HTERT RPE-1 (cell line): ENCODE data around the gene SCYL2.
"Not testable (repeated sequence)": the region's sequence is repeated elsewhere in the genome, so short reads cannot be mapped to it uniquely, and the experiment has no call there.

Source experiments
- in situ Hi-C: fragments of 300-500 bp; cut with MboI; formaldehyde crosslinking; loops from 4 replicates; pipeline ENCODE4 v1.14.3; 2020; ENCODE audit warnings: low sequenced_read_pairs

Gene SCYL2, protein sequence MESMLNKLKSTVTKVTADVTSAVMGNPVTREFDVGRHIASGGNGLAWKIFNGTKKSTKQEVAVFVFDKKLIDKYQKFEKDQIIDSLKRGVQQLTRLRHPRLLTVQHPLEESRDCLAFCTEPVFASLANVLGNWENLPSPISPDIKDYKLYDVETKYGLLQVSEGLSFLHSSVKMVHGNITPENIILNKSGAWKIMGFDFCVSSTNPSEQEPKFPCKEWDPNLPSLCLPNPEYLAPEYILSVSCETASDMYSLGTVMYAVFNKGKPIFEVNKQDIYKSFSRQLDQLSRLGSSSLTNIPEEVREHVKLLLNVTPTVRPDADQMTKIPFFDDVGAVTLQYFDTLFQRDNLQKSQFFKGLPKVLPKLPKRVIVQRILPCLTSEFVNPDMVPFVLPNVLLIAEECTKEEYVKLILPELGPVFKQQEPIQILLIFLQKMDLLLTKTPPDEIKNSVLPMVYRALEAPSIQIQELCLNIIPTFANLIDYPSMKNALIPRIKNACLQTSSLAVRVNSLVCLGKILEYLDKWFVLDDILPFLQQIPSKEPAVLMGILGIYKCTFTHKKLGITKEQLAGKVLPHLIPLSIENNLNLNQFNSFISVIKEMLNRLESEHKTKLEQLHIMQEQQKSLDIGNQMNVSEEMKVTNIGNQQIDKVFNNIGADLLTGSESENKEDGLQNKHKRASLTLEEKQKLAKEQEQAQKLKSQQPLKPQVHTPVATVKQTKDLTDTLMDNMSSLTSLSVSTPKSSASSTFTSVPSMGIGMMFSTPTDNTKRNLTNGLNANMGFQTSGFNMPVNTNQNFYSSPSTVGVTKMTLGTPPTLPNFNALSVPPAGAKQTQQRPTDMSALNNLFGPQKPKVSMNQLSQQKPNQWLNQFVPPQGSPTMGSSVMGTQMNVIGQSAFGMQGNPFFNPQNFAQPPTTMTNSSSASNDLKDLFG

DNA sequence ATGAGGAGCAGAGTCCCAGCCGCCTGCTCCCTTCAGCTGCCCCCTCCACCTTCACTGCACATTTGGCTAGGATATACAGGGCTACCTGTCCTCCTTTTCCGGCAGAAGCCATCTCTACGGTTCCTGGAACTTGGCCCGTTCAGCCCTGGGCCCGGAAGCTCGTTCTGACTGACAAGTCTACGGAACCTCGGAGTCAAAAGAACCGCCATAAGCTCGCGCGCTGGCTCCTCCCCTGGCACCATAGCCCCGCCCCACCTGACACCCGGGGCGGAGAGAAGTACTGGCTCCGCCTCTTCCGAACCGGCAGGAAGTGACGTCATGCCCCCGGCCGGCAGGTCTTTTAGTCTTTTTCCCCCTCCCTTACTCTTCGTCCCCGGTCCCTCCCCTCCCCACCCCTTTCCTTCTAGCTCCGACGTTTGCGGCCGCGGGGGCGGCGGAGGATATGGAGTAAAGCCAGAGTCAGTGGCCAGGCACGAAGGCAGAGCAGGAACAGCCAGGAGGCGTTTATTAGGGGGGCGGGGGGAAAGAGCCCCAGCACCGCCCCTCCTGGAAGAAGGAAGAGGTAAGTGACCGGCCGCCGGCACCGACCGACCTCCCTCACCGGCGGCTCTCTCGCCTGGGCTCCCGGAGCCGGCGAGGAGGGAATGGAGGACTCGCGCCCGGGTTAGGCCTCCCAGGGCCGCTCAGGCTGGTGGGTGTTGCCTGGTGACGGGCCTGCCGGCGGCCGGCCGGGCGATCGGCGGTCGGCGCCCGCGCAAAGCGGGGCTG is at the start of gene SCYL2, which contains the start of gene DEPDC4:
Gene SCYL2, plus strand, starts transcription at position 343 of the 768 bp plus-strand sequence. CDS start 15,794 bp downstream, outside the sequence.
Gene DEPDC4, minus strand, starts transcription at position 245 of the 768 bp plus-strand sequence. Its CDS starts 3 bp downstream, at position 242.
- in situ Hi-C loops = no loop called here

DNA sequence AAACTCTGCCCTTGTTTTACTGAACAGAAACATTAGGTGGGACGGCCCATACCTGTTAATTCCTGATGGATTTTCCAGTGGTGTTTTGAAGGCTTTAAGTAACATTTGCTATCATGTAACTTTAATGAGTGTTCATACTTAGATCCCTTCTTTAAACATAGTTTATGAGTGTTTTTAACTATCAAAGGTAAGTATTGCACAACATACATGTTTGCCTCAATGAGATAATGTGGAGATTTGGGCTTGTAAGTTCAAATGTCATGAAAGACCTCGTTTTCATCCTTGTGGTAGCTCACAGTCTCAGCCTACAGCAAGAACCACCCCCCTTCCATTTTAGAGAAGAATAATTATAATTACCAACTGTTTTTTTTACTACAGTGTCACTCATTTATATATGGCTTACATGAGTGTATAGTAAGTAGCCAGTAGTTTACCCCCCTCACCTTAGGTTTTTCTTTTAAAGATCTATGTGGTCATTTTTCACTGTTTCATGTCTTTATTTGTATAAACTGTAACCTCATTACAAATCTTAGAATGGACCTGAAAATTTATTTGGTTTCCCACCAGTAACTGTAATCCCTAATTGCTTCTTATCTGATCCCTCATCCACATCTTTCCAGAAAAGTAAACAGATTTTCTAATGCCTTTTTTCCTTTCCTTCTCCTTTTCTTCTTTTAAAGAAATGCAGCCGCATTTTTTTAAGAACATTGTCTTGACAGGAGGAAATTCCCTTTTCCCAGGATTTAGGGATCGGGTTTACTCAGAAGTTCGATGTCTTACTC is 47.5 kb upstream of the SCYL2 start:
- in situ Hi-C loops = no loop called here

DNA sequence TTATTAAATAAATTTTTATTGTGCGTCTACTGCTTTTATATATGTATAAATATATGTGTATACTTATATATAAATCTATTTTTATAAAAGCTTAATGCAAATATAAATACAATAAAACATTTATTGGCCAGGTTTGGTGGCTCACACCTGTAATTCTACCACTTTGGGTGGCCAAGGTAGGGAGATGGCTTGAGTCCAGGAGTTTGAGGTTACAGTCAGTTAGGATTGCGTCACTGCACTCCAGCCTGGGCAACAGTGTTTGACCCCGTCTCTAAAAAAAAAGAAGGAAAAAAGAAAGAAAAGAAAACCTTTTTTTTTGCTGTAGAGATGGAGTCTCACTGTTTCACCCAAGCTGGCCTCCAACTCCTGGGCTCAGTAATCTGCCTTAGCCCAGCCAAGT is 45.5 kb upstream of the SCYL2 start:
- in situ Hi-C loops = no loop called here

DNA sequence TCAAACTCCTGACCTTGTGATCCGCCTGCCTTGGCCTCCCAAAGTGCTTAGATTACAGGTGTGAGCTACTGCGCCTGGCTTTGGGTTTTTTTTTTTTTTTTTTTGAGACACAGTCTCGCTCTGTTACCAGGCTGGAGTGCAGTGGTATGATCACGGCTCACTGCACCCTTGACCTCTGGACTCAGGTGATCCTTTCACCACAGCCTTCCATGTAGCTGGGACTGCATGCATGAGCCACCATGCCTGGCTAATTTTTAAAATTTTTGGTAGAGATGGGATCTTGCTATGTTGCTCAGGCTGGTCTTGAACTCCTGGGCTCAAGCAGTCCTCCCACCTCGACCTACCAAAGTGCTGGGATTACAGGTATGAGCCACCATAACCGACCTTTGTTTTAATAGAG is 44.8 kb upstream of the SCYL2 start:
- in situ Hi-C loops = not testable (repeated sequence)

DNA sequence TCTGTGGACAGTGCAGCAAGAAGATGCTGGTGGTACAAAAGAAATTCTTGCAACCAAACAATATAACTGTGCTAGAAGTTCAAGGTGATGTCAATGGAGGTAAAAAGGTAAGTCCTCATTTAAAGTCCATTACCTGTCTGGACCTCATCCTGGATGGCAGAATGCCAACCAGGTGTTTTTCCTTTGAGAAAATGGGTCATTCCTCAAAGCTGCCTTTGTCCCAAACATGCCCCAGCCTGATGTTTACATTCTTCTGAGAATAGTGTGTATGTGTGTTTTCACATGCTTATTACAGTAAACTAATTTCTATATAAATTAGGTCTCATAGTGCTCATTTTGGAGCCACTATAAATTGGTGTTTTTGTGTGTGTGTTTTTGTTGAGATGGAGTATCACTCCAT is 41.5 kb upstream of the SCYL2 start:
- in situ Hi-C loops = no loop called here

DNA sequence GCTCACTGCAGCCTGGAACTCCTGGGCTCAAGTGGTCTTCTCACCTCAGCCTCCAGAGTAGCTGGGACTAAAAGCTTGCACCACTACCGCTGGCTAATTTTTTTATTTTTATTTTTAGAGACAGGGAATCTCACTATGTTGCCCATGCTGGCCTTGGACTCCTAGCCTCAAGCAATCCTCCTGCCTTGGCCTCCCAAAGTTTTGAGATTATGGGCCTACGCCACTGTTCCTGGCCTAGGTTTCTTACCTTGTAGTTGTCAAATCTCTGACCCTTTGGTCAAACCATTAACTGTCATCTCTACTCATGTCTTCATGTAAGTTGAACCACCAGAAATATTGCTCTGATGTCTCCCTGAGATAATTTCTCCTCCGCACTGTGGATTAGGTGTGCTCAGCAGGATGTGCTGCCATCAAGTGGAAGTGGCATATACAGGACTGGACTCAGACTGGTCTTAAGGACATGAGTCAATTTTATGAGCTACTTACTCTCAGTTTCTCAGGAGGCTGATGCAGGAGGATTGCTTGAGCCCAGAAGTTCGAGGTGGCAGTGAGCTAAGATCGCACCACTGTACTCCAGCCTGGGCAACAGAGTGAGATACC is 37.8 kb upstream of the SCYL2 start:
- in situ Hi-C loops = no loop called here

DNA sequence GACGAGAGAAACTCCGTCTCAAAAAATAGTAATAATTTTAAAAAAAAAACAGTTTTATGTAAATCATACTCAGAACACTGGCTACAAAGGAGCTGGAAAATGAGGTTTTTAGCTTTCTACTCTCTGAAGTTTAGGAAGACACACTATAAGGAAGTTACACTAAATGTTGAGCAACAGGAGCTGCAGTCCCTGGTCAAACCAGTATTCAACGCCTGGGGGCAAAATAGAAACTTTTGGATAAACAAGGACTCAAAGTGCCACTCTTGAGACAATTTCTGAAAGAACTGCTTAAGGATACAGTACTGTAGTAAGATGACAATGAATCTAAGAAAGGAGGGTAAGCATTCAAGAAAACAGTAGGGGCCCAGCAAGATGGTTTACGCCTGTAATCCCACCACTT is 37.1 kb upstream of the SCYL2 start:
- in situ Hi-C loops = no loop called here

DNA sequence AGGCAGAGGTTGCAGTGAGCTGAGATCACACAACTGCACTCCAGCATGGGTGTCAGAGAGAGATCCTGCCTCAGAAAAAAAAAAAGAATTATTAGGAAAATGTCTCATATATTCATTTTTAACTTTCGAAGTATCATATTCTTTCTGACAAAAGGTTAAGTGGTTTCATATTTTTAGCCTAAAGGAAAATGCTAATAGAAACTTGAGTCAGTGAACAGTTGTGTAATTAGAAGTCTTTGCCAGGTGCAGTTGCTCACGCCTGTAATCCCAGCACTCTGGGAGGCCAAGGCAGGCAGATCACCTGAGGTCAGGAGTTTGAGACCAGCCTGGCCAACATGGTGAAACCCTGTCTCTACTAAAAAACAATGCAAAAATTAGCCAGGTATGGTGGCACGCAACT is 35.1 kb upstream of the SCYL2 start:
- in situ Hi-C loops = not testable (repeated sequence)

DNA sequence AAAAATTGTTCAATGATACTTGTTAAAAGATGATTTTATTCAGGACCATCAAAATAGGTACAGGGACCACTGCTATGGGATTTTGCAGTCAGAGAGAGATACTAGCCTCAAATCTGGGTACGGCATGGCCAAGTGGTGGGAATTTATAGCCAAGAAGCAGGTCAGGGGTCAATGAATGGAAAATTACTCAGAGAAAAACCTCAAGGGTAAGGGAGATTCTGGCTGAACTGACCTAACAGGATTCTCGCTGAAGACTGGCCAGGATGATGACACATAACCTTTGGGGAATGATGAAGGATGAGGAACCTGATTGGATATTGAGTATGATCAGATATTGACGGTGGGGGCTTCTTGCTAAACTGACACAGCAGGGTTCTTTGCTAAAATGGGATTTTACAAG is 32.8 kb upstream of the SCYL2 start:
- in situ Hi-C loops = no loop called here

DNA sequence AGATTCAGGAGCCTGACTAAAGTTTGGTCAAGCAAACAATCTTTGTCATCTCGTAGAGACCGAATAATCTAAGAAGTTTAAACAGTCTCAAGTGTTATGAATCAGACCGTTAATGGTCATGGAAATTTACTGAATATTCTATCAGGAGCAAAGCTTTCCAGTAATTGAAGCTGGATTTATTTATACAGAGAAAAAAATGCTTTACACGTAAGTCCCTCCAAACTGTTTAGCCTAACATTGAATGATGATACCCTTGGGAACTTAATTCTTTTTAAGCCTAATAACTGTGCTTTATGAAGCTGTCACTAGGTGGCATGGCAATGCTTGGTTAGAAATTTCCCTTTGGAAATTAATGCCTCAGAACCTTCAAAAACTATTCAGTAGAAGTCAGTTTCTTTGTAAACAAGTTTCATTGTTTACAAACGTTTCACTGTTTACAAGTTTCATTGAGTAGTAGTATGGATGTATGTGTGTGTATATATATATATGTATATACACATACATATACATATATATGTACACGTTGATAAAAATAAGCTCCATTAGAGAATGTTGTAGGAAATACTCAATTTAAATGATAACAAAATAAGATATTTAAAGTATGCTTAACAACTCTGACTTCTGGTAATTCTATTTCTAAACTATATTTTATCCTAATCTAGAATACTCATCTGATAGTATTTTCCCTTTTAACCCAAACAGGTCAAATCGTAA is 32.2 kb upstream of the SCYL2 start:
- in situ Hi-C loops = no loop called here

DNA sequence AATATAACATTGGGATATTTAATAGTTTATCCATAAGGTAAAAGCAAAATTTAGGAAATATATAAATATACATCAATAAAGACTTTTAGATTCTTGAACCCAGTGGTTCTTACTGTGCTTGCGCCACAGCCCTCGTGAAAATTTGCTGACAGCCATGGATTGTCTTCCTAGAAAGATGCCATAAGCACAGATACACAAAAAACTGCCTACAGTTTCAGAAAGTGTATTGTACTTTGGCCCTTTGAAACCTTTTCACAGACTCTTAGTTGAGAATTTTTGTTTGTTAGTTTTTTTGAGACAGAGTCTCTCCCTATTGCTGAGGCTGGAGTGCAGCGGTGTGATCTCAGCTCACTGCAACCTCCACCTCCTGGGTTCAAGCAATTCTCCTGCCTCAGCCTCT is 28.2 kb upstream of the SCYL2 start:
- in situ Hi-C loops = no loop called here

DNA sequence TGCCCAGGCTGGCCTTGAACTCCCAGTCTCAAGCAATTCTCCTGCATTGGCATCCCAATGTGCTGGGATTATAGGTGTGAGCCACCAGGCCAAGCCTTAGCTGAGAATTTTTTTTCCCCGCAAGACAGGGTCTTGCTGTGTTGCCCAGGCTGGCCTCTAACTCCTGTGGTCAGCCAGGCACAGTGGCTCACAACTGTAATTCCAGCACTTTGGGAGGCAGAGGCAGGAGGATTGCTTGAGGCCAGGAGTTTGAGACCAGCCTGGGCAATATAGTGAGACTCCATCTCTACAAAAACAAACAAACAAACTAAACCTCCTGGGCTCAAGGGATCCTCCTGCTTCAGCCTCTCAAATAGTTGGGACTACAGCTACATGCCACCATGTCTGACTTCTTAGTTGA is 27.4 kb upstream of the SCYL2 start:
- in situ Hi-C loops = no loop called here

DNA sequence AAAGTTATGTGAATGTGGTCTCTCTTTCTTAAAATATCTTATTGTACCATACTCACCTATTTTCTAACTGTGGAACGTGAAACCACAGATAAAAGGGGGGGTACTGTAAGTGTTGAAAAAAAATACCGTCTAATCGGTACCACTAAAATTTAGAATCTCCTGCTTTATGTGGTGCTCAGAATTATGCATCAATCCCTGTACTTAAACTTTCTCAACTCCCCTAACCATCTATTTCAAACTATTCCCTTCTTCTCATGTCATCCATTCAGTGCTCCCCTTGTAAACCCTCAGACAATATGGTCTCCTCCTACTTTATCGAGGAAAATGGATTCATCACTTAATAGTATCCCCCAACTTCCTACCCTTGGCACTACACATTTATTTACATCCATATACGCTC is 23.8 kb upstream of the SCYL2 start:
- in situ Hi-C loops = no loop called here

DNA sequence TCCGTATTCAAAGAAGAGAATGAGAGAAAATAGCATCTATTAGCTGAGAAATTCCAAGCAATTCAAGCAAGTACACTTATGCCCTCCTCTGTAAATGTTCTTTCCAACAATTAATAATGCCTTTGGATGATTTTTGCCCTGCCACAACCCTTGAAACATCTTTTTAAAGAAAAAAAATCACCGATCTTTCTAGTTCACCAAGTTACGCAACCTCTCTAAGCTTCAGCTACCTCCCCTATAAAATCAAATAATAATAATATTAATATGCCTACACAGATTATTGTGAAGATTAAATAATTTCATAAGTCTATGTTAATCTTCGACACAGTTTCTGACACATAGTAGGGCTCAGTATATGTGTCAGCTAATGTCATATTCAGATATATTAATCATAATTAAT is 19.2 kb upstream of the SCYL2 start:
- in situ Hi-C loops = no loop called here

DNA sequence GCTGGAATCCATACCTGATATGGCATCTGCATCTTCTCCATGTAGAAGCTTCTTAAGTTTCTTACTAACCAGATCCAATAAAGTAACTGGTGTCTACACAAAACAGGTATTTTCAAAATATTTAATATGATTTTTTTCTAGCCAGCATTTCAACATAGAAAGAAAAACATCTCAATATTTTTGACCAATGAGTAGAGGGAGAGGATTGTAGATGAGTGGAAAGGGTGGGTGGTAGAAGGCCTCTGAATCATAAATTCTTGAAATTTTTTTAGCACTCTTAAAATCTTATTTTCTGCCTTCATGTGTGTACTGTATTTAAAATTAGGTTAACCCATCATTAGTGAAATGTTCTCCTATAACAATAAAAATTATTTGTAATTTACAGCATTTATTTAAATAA is 18.1 kb upstream of the SCYL2 start:
- in situ Hi-C loops = no loop called here

DNA sequence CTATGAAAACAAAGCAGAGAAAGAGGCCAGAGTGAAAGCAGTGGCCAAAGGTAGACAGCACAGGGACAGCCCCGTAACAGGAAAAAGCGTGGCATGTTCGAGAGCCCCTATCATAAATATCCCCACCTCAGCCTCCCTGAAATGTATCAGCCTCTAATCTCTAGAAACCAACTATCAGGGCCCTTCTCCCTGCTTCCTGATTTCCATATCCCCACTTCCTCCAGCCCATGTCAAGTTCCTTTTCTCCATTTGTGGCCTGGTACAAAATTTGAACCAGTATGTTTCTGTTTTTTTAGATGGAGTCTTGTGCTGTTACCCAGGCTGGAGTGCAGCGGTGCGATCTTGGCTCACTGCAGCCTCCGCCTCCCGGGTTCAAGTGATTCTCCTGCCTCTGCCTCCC is 17.0 kb upstream of the SCYL2 start:
- in situ Hi-C loops = no loop called here

DNA sequence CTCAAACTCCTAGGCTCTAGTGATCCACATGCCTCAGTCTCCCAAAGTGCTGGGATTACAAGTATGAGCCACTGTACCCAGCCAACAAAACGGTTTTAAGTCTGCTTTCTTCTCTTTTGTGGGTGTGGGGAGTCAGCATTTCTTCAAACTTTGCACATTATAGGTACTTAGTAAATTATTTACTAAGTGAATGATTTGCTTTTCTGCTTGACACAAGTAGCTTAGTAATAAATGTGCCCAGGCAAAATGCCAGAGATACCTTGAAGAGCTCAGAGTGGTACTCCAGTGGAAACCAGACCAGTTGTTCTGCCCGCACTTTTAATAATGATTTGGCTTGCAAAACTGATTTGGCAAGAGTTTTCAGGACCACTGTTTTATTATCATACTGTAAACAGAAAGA is 15.1 kb upstream of the SCYL2 start:
- in situ Hi-C loops = no loop called here

DNA sequence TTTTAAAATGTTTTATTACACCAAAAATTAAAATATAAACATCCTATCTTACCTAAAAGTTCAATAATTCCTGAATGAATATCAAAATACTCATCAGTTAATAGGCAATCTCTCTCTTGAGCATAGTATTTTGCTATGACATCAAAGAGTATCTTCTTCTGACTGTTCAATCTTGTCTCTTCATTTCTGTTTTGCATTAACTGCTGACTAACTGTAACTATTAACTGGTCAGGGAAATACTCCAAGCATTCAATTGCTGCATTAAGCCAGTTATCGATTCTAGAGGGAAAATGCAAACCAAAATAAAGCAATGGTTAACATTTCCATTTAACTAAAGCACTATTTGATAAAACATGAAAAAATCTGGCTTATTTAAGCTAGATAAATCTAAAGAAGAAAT is 13.5 kb upstream of the SCYL2 start:
- in situ Hi-C loops = no loop called here

DNA sequence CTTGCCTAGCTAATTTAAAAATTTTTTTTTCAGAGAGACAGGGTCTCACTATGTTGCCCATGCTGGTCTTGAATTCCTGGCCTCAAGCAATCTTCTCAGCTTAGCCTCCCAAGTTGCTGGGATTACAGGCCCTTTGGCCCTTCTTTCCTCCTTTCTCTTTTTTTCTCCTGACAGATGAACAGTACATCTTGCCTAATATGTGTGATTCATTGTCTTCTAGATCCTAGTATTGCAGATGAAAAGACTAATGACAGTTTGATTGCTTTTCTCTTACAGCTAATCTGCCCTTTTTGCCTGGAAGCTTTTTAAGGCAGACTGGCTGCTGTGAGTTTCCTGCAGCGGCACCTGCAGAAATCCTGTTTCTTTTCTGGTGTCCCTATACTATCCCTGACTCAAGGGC is 12.1 kb upstream of the SCYL2 start:
- in situ Hi-C loops = no loop called here
